ENCODE measurements around the gene PMAIP1.

The PMAIP1 gene

DNA sequence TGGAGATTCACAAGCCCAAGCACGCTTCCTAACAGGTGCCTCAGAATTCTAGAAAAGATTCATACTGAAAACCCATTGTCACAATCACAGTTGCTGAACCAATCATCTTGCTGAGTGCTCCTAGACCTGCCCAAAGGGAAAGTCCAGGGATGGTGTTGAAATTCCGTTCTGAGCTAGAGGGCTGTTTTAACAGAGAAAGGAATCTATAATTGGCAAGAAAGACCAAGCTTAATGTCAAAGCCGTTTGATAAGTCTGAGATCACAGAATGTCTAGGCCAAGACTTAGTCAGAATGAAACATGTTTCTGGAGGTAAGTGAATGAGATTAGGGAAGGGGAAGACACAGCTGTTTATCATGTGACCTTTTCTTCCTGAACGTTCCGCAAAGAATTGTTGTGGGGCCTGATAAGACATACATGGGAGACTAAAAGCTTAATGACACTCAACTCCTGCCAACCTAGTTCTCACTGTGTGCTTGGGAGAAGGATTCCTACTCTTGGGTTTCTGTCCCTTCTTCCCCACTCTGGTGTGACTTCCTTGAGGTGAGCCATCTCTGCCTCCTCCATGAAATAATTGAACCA is 27.5 kb downstream of the PMAIP1 start:
- no peak overlapping the region for H3K4me3 ChIP-seq (ENCODE audit: low read depth, low read length)
- TF ChIP-seq, protein P1, sequence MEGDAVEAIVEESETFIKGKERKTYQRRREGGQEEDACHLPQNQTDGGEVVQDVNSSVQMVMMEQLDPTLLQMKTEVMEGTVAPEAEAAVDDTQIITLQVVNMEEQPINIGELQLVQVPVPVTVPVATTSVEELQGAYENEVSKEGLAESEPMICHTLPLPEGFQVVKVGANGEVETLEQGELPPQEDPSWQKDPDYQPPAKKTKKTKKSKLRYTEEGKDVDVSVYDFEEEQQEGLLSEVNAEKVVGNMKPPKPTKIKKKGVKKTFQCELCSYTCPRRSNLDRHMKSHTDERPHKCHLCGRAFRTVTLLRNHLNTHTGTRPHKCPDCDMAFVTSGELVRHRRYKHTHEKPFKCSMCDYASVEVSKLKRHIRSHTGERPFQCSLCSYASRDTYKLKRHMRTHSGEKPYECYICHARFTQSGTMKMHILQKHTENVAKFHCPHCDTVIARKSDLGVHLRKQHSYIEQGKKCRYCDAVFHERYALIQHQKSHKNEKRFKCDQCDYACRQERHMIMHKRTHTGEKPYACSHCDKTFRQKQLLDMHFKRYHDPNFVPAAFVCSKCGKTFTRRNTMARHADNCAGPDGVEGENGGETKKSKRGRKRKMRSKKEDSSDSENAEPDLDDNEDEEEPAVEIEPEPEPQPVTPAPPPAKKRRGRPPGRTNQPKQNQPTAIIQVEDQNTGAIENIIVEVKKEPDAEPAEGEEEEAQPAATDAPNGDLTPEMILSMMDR (IDR thresholded peaks at IDR 0.05; ENCODE audit: borderline replicate concordance, insufficient read depth, low read depth, low read length) = no peak

DNA sequence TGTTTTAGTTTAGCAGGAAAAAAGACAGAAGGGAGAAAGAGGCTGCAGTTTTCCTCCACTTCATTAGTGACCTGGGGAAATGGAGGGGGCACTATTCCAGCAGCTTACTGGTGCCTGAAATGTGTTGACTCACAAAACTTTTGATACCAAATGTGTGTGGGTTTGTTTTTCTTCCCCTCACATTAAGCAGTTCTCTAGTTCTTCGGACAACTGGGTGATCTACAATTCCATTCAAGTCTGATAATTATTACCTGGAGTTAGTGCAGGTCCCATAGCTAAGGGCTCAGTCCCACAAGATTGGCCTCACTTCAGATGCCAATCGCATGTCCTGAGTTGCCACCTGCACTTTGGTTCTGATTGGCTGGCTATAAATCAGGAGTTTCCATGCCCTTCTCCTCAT is 28.4 kb downstream of the PMAIP1 start:
- no peak overlapping the region for H3K4me3 ChIP-seq (ENCODE audit: low read depth, low read length)
- TF ChIP-seq, protein P1 (IDR thresholded peaks at IDR 0.05; ENCODE audit: borderline replicate concordance, insufficient read depth, low read depth, low read length) = no peak

DNA sequence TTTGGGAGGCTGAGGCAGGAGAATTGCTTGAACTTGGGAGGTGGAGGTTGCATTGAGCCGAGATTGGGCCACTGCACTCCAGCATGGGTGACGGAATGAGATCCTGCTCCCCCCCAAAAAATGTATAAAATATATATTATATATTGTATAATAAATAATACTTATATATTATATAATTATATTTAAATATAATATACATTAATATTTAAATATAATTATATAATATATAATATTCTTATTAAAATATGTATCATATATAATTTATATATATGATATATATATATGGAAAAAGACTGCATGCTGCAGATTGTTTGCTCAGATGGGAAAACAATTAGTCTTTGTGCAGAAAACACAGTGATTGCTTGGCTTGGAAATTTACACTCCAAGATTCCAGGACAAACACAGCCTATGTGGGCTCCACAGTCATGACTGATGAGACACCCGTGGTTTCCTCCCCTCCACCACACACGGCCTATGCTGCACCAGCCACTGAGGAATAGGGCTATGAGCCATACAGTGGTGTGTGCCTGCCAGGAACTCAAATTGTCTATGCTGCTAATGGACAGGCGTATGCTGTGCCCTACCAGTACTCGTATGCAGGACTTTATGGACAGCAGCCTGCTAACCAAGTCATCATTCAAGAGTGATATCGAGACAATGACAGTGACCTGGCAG is 30.0 kb downstream of the PMAIP1 start:
- H3K4me3 ChIP-seq (ENCODE audit: low read depth, low read length) = no peak overlapping the region
- TF ChIP-seq, protein P1 (IDR thresholded peaks at IDR 0.05; ENCODE audit: borderline replicate concordance, insufficient read depth, low read depth, low read length) = no peak

DNA sequence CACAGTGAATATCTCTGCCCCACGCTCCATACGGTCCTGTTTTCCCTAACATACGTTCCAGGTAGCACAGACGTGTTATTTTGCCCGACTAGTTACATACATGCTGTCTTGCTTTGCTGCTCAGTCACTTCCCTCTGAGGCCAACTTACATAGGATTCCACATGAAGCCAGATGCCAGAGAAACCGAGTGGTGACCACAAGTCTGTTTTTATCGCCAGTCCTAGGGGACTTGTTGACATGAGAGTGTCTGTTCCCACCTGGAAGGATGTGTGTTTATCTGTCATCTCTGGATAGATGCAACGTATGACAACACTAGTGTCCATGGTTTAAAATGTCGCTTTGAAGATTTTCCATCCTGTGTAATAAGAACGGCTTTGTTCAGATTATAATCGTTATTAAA is 32.6 kb downstream of the PMAIP1 start:
- TF ChIP-seq, protein P1 (IDR thresholded peaks at IDR 0.05; ENCODE audit: borderline replicate concordance, insufficient read depth, low read depth, low read length) = no peak
- H3K4me3 ChIP-seq (ENCODE audit: low read depth, low read length) = no peak overlapping the region

DNA sequence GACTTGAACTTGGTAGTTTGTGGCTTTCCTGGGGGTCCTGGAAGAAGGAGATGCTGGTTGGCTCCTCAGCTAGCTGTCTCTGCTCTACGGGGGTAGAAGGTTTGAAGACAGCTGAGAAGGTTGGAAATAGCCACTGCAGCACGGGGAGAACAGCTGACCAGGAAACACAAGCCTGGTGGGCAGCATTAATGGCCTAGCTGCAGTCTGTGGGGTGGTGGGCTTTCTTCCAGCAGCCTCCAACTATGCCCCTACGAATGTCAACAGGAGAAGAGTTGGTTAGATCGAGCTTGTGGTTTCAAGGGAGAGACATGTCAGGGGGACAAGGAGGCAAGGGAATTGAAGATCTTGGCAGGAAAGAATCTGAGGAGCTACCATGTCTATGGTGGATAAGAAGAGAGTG is 38.9 kb downstream of the PMAIP1 start:
- TF ChIP-seq, protein P1 (IDR thresholded peaks at IDR 0.05; ENCODE audit: borderline replicate concordance, insufficient read depth, low read depth, low read length) = no peak

DNA sequence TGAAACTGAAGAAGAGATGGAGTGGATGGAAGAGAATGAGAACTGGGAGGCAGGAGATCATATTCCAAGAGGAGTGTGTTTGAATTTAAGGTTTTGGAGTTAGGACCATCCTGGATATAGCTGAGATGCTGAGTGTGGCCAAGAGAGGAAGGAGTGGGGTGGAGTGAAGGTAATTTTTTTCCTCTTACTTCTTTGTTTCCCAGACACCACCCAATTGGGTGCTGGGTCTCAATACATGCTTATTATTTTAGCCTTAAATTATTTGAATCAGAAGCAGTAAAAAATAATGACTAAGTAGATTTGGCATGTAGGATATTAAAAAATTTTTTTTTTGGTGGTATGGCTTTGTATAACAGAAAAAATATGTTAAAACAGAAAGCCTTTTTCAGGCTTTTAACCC is 39.3 kb downstream of the PMAIP1 start:
- TF ChIP-seq, protein P1 (IDR thresholded peaks at IDR 0.05; ENCODE audit: borderline replicate concordance, insufficient read depth, low read depth, low read length) = no peak
- no peak overlapping the region for H3K4me3 ChIP-seq (ENCODE audit: low read depth, low read length)

More for the DNA sequence above, 38.9 kb downstream of the PMAIP1 start:
- no peak overlapping the region for H3K4me3 ChIP-seq (ENCODE audit: low read depth, low read length)

DNA sequence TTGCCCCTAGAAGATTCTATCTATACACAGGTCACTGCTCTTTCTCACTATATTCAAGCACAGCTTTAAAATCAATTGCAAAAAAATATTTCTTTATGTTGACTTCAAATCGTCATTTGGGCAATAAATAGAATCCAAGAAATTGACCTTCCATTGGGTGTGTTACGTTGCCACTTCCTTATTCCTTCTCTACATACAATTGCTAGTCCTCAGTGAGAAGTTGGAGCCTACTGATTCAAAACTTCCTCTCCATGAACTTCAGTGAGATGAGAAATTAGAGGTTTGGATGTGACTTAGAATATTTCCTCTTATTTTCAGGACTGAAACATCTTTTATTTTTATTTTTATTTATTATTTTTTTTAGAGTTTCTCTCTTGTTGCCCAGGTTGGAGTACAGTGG is 40.3 kb downstream of the PMAIP1 start:
- TF ChIP-seq, protein P1 (IDR thresholded peaks at IDR 0.05; ENCODE audit: borderline replicate concordance, insufficient read depth, low read depth, low read length) = no peak

More for the DNA sequence above, 40.3 kb downstream of the PMAIP1 start:
- no peak overlapping the region for H3K4me3 ChIP-seq (ENCODE audit: low read depth, low read length)
